Erythroblast (primary cell): ENCODE measurements around the gene TNFSF15.

Experiments used
- GATA1 ChIP-seq: IDR thresholded peaks from 2 replicates; pipeline ENCODE4 v1.6.1; 2011; ENCODE audit warnings: low read depth, mild to moderate bottlenecking, control low read depth, low read length, moderate library complexity
- POLR2A ChIP-seq: IDR thresholded peaks from 2 replicates; pipeline ENCODE4 v1.6.1; 2011; ENCODE audit warnings: mild to moderate bottlenecking, low read length

DNA sequence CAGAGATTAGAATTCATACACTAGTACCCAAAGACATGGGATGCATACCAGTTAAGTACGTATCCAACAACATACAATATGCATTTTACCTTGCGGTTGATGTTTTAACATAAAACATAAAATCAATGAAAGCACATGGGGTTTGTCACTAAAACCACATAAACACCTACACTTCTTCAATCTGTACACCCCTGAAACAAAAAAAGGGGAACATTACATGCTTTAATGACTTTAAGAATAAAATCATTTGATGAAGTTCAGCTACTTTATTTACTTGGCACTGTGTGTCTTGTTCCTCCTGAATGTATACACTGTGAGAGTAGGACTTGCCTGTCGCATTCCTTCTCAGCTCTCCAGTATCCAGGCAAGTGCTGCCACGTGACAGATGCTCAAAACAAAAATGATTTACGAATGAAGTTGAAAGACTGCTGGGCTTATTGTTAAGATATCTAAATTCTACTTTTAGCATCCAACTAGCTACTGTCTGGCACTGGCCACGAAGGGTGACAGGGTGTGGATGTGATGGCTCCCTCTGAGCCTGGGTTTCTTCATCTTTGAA, 21.0 kb downstream of the TNFSF15 start:
- TF ChIP-seq POLR2A (no peak), GATA1 (no peak)
